GM12878 (cell line): ENCODE results near the gene NINJ1. TPM values are rescaled to one million over a fixed set of nuclear protein-coding genes. Genes with fewer than 3 reads are reported as not detected.

Experiments
- ATAC-seq: fragments of 200-7000 bp; cut with Tn5 transposase; 3 replicates; pipeline ENCODE4 v1.9.1; 2020; ENCODE audit warnings: mild to moderate bottlenecking, moderate library complexity
- BruUV-seq: library from RNA; stranded (reverse); fragments of 400-500 nt; replicated peaks from 2 replicates; lab custom pipeline; 2021; lab: Mats Ljungman, UMichigan
- CTCF ChIA-PET: fragments of 300-600 bp; sonication (Branson Sonifier 250); formaldehyde crosslinking; extraction: SDS; loops from one replicate; lab custom pipeline; 2021; ENCODE audit warnings: inconsistent platforms; lab: Yijun Ruan, JAX
- POLR2A ChIA-PET: fragments of 350-600 bp; formaldehyde crosslinking; extraction: SDS; loops from one replicate; lab custom pipeline; 2021; ENCODE audit warnings: inconsistent platforms; lab: Charles Lee
- RAD21 ChIA-PET: fragments of 300-600 bp; sonication (Branson Sonifier 250); formaldehyde crosslinking; loops from one replicate; lab custom pipeline; 2023; ENCODE audit warnings: antibody characterized with exemption; ENCODE audit not compliant: unreplicated experiment; lab: Charles Lee
- SMC1A ChIA-PET: fragments of 300-600 bp; sonication (Branson Sonifier 250); formaldehyde crosslinking; loops from one replicate; lab custom pipeline; 2023; ENCODE audit not compliant: unreplicated experiment, uncharacterized antibody; lab: Charles Lee
- DNase-seq: peaks from one replicate; pipeline ENCODE4 v3.0.0-alpha.2; 2011; ENCODE audit warnings: low read depth, low spot score
- FAIRE-seq: peaks from 3 replicates; lab custom pipeline; 2011; peaks lifted over from hg19 to GRCh38; lab: Jason Lieb, UNC
- H2AFZ ChIP-seq: 2 replicates; pipeline ENCODE4 v1.6.0; 2011; ENCODE audit warnings: low read depth, low read length, control low read depth; ENCODE audit not compliant: control insufficient read depth
- H3K27ac ChIP-seq: 2 replicates; pipeline ENCODE4 v1.5.1; 2011; ENCODE audit warnings: control low read depth; ENCODE audit not compliant: control insufficient read depth, insufficient read depth
- H3K27me3 ChIP-seq, 2 experiments: replicated peaks in 1 of 2; 2 replicates each; pipeline versions ENCODE4 v1.6.0 to v1.6.1; 2011; ENCODE audit warnings: low read length in 1 of 2; ENCODE audit not compliant: control insufficient read depth in 2 of 2, insufficient read depth in 2 of 2
- H3K36me3 ChIP-seq, 2 experiments: 2 replicates each; pipeline ENCODE4 v1.5.1; 2011; ENCODE audit warnings: low read length in 1 of 2; ENCODE audit not compliant: control insufficient read depth in 2 of 2, insufficient read depth in 2 of 2
- H3K4me1 ChIP-seq: 2 replicates; pipeline ENCODE4 v1.6.1; 2011; ENCODE audit warnings: mild to moderate bottlenecking, low read length, moderate library complexity, mixed read lengths; ENCODE audit not compliant: control insufficient read depth, insufficient read depth
- H3K4me2 ChIP-seq: 2 replicates; pipeline ENCODE4 v1.6.0; 2011; ENCODE audit warnings: control low read depth; ENCODE audit not compliant: control insufficient read depth, insufficient read depth
- H3K4me3 ChIP-seq: fragments of 200-600 bp; sonication (generic); 2 replicates; pipeline ENCODE4 v1.5.1; 2016
- H3K79me2 ChIP-seq: 2 replicates; pipeline ENCODE4 v1.6.0; 2011; ENCODE audit warnings: low read length; ENCODE audit not compliant: control insufficient read depth, insufficient read depth
- H3K9ac ChIP-seq: 2 replicates; pipeline ENCODE4 v1.8.0; 2011; ENCODE audit warnings: low read length, control low read depth, mixed read lengths; ENCODE audit not compliant: control insufficient read depth, insufficient read depth
- H3K9me3 ChIP-seq: replicated peaks from 3 replicates; pipeline ENCODE4 v1.5.1; 2011; ENCODE audit warnings: mild to moderate bottlenecking, low read length; ENCODE audit not compliant: control insufficient read depth, insufficient read depth
- H4K20me1 ChIP-seq: 2 replicates; pipeline ENCODE4 v1.6.0; 2011; ENCODE audit not compliant: control insufficient read depth, insufficient read depth
- CHD2 ChIP-seq: IDR thresholded peaks from 2 replicates; pipeline ENCODE4 v1.6.1; 2011; ENCODE audit warnings: low read depth, low read length, improper control_type of control experiment, borderline replicate concordance
- DPF2 ChIP-seq: fragments of 450-650 bp; IDR thresholded peaks from 2 replicates; pipeline ENCODE4 v1.6.1; 2017; ENCODE audit warnings: mild to moderate bottlenecking
- ELK1 ChIP-seq: IDR thresholded peaks from 2 replicates; pipeline ENCODE4 v1.6.1; 2012; ENCODE audit warnings: low read depth, low read length, improper control_type of control experiment
- KAT2A ChIP-seq: conservative IDR thresholded peaks from 2 replicates; pipeline ENCODE4 v1.6.1; 2011; ENCODE audit warnings: low read depth, low read length; ENCODE audit not compliant: control insufficient read depth
- MEF2A ChIP-seq: IDR thresholded peaks from 2 replicates; pipeline ENCODE4 v1.6.1; 2011; ENCODE audit warnings: low read depth, mild to moderate bottlenecking, low read length, moderate library complexity; ENCODE audit not compliant: insufficient read depth
- ZBTB40 ChIP-seq: fragments of 450-650 bp; IDR thresholded peaks from 2 replicates; pipeline ENCODE4 v1.6.1; 2016; ENCODE audit warnings: mild to moderate bottlenecking, moderate library complexity, borderline replicate concordance
- WGBS: methylation state at CpG from one replicate; pipeline ENCODE4 v1.1.6; 2016; ENCODE audit warnings: low lambda C conversion rate; ENCODE audit not compliant: insufficient replicate concordance, insufficient coverage; ENCODE audit errors: missing lambda C conversion rate; 5-methylcytosine and 5-hydroxymethylcytosine counted together
- in situ Hi-C: fragments of 300-500 bp; cut with MboI; formaldehyde crosslinking; loops from 9 replicates; pipeline ENCODE4 v1.14.3; 2018; ENCODE audit warnings: mixed read lengths
- intact Hi-C: fragments of 100-400 bp; cut with micrococcal nuclease; formaldehyde crosslinking; loops from one replicate; pipeline ENCODE4 v1.14.2; 2022; ENCODE audit not compliant: unreplicated experiment
- polyA plus RNA-seq, 11 experiments: library from polyadenylated mRNA; depleted of rRNA in 4 of 11; unstranded in 6 of 11; stranded (reverse) in 5 of 11; fragments of >200 nt; fragmentation: Nextera tagmentation in 4 of 11; fragmentation: Illumina TruSeq in 1 of 11; extraction: Ambion mirVana in 4 of 11; extraction: Trizol in 1 of 11; gene quantifications; 1 replicate in 1 of 11; 2 replicates in 10 of 11; pipeline versions ENCODE4 v1.2.1 to v1.2.3, GENCODE V29; 2011 to 2016; ENCODE audit warnings: inconsistent platforms in 2 of 11, missing spikeins in 2 of 11, low read depth in 1 of 11
- total RNA-seq, 4 experiments: library from RNA; depleted of rRNA in 3 of 4; stranded (reverse); fragments of >200 nt in 3 of 4; fragmentation: Illumina TruSeq in 1 of 4; extraction: Trizol in 1 of 4; gene quantifications; 2 replicates each; pipeline versions ENCODE4 v1.2.1 to v1.2.3, GENCODE V29; 2013 to 2021

Gene NINJ1
- total and polyA plus RNA-seq, 10 of the 15 experiments (the other 5 are each of a cell fraction or from before 2014, with no cell fraction given): 0.64 to 33.5 (median 17.1) TPM

DNA sequence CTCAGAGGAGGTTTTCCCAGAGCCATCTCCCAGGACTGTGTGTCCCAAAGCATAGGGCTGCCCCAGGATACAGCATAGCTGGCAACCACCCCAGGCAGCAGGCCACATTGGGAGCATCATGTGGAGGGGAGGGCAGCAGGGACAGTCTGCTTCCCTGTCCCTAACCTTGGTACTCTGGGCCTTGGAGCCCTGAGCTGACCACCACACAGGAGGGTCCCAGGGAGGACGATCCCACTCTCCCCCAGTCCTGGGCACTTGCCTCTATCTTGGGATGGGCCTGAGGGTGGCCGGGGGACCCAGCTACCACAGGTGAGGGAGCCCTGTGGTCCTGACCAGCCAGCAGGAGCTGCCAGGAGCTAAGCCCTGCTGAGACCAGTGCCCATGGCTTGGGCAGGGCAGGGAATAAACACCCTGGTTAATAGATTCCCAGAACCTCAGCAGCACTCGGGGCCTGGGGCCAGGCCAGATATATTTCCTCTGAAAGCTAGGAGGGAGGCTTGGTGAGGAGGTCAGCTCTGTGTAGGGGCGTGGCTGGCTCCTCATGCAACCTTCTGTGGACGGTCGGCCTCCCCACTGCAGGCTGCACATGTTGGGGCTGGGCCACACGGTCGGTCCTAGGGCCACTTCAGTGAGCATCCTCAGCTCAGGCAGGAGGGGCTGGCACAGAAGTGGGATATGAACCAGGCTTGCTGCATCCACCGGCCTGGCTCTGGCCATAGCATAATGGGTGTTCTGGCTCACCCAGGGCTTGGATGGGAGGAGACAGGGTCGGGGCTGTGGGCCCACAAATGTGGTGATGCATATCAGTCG, 4.2 kb downstream of the NINJ1 start:
- H3K4me1 ChIP-seq: peaks cover 27% of the 10 kb centered on the region
- no peak overlapping the region for H3K4me2 ChIP-seq
- no peaks in the 10 kb centered on the region for H3K9me3 ChIP-seq
- RAD21 ChIA-PET: interaction anchor here (5.4 kb wide), 1 partner anchor 21 kb away, joined by 21 read pairs; no protein-coding TSS in a partner anchor
- no peak overlapping the region for H3K27ac ChIP-seq
- H2AFZ ChIP-seq: no peak overlapping the region
- no TSS peak for BruUV-seq
- TF ChIP-seq ELK1 (no peak), DPF2 (no peak), MEF2A (no peak), ZBTB40 (no peak), KAT2A (no peak), CHD2 (no peak)
- H3K27me3 ChIP-seq: no peaks in the 10 kb centered on the region
- CTCF ChIA-PET: interaction anchor here (0.9 to 2.3 kb wide), 3 partner anchors 21 to 124 kb away, joined by 3 to 16 read pairs (median 5); no protein-coding TSS in a partner anchor
- intact Hi-C loops (no loop called here), in situ Hi-C loops (no loop called here)
- H4K20me1 ChIP-seq: no peaks in the 10 kb centered on the region
- ATAC-seq (no peak), FAIRE-seq (no peak), DNase-seq (no peak)
- peaks cover 12% of the 10 kb centered on the region for H3K79me2 ChIP-seq
- no peak overlapping the region for H3K9ac ChIP-seq
- POLR2A ChIA-PET: interaction anchor here (1.1 kb wide), 1 partner anchor 9 kb away, joined by 3 read pairs; no protein-coding TSS in a partner anchor
- no peaks in the 10 kb centered on the region for H3K36me3 ChIP-seq
- 70% methylated on average over 9 of the region's 11 CpGs for WGBS
- SMC1A ChIA-PET: interaction anchor here (1.1 to 2.5 kb wide), 2 partner anchors 21 to 273 kb away, joined by 3 to 6 read pairs; no protein-coding TSS in a partner anchor
- H3K4me3 ChIP-seq: no peak overlapping the region
